Measurements from ENCODE around the gene LYZL2.
"Not testable (repeated sequence)": the region's sequence is repeated elsewhere in the genome, so short reads cannot be mapped to it uniquely, and the experiment has no call there.

The LYZL2 gene

GRCh38 chr10:30619966-30620365 lies 9.6 kb downstream of the LYZL2 start:
- no peak overlapping the region for H3K4ac ChIP-seq (ENCODE audit: low read length)
- H3K36me3 ChIP-seq (replicated peaks in 1 of 2; ENCODE audit: control insufficient read depth in 2 of 2, insufficient read depth in 2 of 2, low read length in 2 of 2): no peaks in the 10 kb centered on the region
- H2BK120ac ChIP-seq (ENCODE audit: low read depth, low read length): no peak overlapping the region
- no peaks in the 10 kb centered on the region for H3K27me3 ChIP-seq (ENCODE audit: control insufficient read depth in 3 of 3, insufficient read depth in 3 of 3, low read depth in 1 of 3, low read length in 3 of 3)
- no peak overlapping the region for H2AK5ac ChIP-seq (ENCODE audit: low read depth, low read length)
- H4K91ac ChIP-seq (ENCODE audit: low read depth, low read length, poor library complexity): no peak overlapping the region
- no peak overlapping the region for H3K4me3 ChIP-seq (ENCODE audit: low read length in 2 of 2)
- H2AFZ ChIP-seq (ENCODE audit: low read length): no peak overlapping the region
- DNase-seq (ENCODE audit: low spot score): no peak
- H2BK5ac ChIP-seq (ENCODE audit: low read length): no peak overlapping the region
- no peaks in the 10 kb centered on the region for H3K4me1 ChIP-seq (ENCODE audit: control insufficient read depth in 2 of 2, insufficient read depth in 1 of 2, low read depth in 1 of 2, low read length in 2 of 2)
- no peaks in the 10 kb centered on the region for H3K9me3 ChIP-seq (replicated peaks in 1 of 2; ENCODE audit: control insufficient read depth in 2 of 2, insufficient read depth in 1 of 2, low read depth in 1 of 2, low read length in 2 of 2)
- WGBS, 2 donors (ENCODE audit: extremely low coverage in 2 of 2, insufficient read length in 2 of 2, insufficient replicate concordance in 1 of 2): no CpG with 5 or more reads among the region's 5 CpGs
- H4K8ac ChIP-seq (ENCODE audit: low read depth, low read length): no peak overlapping the region
- no peak overlapping the region for H3K4me2 ChIP-seq (ENCODE audit: insufficient read depth, low read length, poor library complexity, severe bottlenecking)
- no peak overlapping the region for H2BK15ac ChIP-seq (ENCODE audit: low read length)
- H3K9ac ChIP-seq (ENCODE audit: low read depth, low read length, poor library complexity): no peak overlapping the region
- no peak overlapping the region for H2BK12ac ChIP-seq (ENCODE audit: low read length)
- no peak overlapping the region for H3K18ac ChIP-seq (ENCODE audit: low read length)
- no peaks in the 10 kb centered on the region for H3K79me1 ChIP-seq (ENCODE audit: low read depth, low read length)
- no peak overlapping the region for H3K27ac ChIP-seq (replicated peaks; ENCODE audit: low read length)
- no peak overlapping the region for H3K14ac ChIP-seq (ENCODE audit: low read length)
- no peak overlapping the region for H3K23ac ChIP-seq (ENCODE audit: low read depth, low read length, poor library complexity)

- Histone ChIP-seq H3K4me1 (ENCODE audit: control insufficient read depth in 2 of 2, insufficient read depth in 1 of 2, low read depth in 1 of 2, low read length in 2 of 2) (no peaks in the 10 kb centered on the region), H4K8ac (ENCODE audit: low read depth, low read length) (no peak overlapping the region), H3K79me1 (ENCODE audit: low read depth, low read length) (no peaks in the 10 kb centered on the region), H3K23ac (ENCODE audit: low read depth, low read length, poor library complexity) (no peak overlapping the region), H3K27me3 (ENCODE audit: control insufficient read depth in 3 of 3, insufficient read depth in 3 of 3, low read depth in 1 of 3, low read length in 3 of 3) (no peaks in the 10 kb centered on the region), H3K4me2 (ENCODE audit: insufficient read depth, low read length, poor library complexity, severe bottlenecking) (no peak overlapping the region), H3K9ac (ENCODE audit: low read depth, low read length, poor library complexity) (no peak overlapping the region), H3K4ac (ENCODE audit: low read length) (no peak overlapping the region), H3K27ac (replicated peaks; ENCODE audit: low read length) (no peak overlapping the region), H3K18ac (ENCODE audit: low read length) (no peak overlapping the region), H2BK120ac (ENCODE audit: low read depth, low read length) (no peak overlapping the region), H2AFZ (ENCODE audit: low read length) (no peak overlapping the region), H3K14ac (ENCODE audit: low read length) (no peak overlapping the region), H2BK12ac (ENCODE audit: low read length) (no peak overlapping the region), H2BK15ac (ENCODE audit: low read length) (no peak overlapping the region), H3K4me3 (ENCODE audit: low read length in 2 of 2) (no peak overlapping the region), H3K9me3 (replicated peaks in 1 of 2; ENCODE audit: control insufficient read depth in 2 of 2, insufficient read depth in 1 of 2, low read depth in 1 of 2, low read length in 2 of 2) (no peaks in the 10 kb centered on the region), H3K36me3 (replicated peaks in 1 of 2; ENCODE audit: control insufficient read depth in 2 of 2, insufficient read depth in 2 of 2, low read length in 2 of 2) (no peaks in the 10 kb centered on the region), H4K91ac (ENCODE audit: low read depth, low read length, poor library complexity) (no peak overlapping the region), H2AK5ac (ENCODE audit: low read depth, low read length) (no peak overlapping the region), H2BK5ac (ENCODE audit: low read length) (no peak overlapping the region)
- no peak for DNase-seq (ENCODE audit: low spot score)
- whole genome bisulfite sequencing, 2 donors (ENCODE audit: extremely low coverage in 2 of 2, insufficient read length in 2 of 2, insufficient replicate concordance in 1 of 2): no CpG with 5 or more reads among the region's 7 CpGs
These were observed 12.5 kb downstream of the LYZL2 start for GRCh38 chr10:30617070-30617469.

DNA sequence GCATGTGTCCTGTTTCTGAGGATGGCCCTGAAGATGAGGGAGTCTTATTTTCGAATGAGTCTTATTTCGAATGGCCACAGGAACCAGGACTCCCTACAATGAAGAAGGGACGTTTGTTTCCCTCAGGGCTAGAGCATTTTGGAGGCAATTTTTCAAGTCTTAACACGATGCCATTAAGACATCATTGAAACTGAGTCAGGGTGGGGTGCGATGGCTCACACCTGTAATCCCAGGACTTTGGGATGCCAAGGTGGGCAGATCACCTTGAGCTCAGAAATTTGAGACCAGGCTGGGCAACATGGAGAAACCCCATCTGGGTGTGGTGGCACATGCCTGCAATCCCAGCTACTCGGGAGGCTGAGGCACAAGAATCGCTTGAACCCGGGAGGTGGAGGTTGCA lies 18.5 kb downstream of the LYZL2 start:
- not testable (repeated sequence) for H4K91ac ChIP-seq (ENCODE audit: low read depth, low read length, poor library complexity); H2BK120ac ChIP-seq (ENCODE audit: low read depth, low read length); H3K27ac ChIP-seq (replicated peaks; ENCODE audit: low read length); H3K23ac ChIP-seq (ENCODE audit: low read depth, low read length, poor library complexity); H3K9ac ChIP-seq (ENCODE audit: low read depth, low read length, poor library complexity); H3K4me3 ChIP-seq (ENCODE audit: low read length in 2 of 2); DNase-seq (ENCODE audit: low spot score); H2BK12ac ChIP-seq (ENCODE audit: low read length); H3K14ac ChIP-seq (ENCODE audit: low read length); H2BK5ac ChIP-seq (ENCODE audit: low read length); H3K4me2 ChIP-seq (ENCODE audit: insufficient read depth, low read length, poor library complexity, severe bottlenecking); H3K4me1 ChIP-seq (ENCODE audit: control insufficient read depth in 2 of 2, insufficient read depth in 1 of 2, low read depth in 1 of 2, low read length in 2 of 2); H2AFZ ChIP-seq (ENCODE audit: low read length); H3K18ac ChIP-seq (ENCODE audit: low read length); H3K27me3 ChIP-seq (ENCODE audit: control insufficient read depth in 3 of 3, insufficient read depth in 3 of 3, low read depth in 1 of 3, low read length in 3 of 3); H3K9me3 ChIP-seq (replicated peaks in 1 of 2; ENCODE audit: control insufficient read depth in 2 of 2, insufficient read depth in 1 of 2, low read depth in 1 of 2, low read length in 2 of 2); H3K4ac ChIP-seq (ENCODE audit: low read length); H2AK5ac ChIP-seq (ENCODE audit: low read depth, low read length); H4K8ac ChIP-seq (ENCODE audit: low read depth, low read length); H3K36me3 ChIP-seq (replicated peaks in 1 of 2; ENCODE audit: control insufficient read depth in 2 of 2, insufficient read depth in 2 of 2, low read length in 2 of 2); H2BK15ac ChIP-seq (ENCODE audit: low read length); H3K79me1 ChIP-seq (ENCODE audit: low read depth, low read length)
- WGBS, 2 donors (ENCODE audit: extremely low coverage in 2 of 2, insufficient read length in 2 of 2, insufficient replicate concordance in 1 of 2): no CpG with 5 or more reads among the region's 8 CpGs

DNA sequence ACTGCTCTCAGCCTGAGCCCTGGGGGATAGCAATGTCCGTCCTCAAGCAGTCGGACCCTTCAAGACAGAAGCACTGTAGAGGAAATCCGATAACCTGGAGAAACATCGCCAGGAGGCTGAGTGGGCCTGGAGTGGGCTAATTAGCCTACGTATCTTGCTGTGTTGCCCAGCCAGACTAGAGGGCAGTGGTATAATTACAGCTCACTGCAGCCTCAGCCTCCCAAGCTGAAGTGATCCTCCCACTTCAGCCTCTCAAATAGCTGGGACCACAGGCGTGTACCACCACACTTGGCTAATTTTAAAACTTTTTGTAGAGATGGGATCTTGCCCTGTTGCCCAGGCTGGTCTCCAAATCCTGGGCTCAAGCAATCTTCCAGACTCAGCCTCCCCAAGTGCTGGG lies 21.7 kb downstream of the LYZL2 start:
- Histone ChIP-seq H3K4ac (ENCODE audit: low read length) (no peak overlapping the region), H3K27ac (replicated peaks; ENCODE audit: low read length) (no peak overlapping the region), H3K36me3 (replicated peaks in 1 of 2; ENCODE audit: control insufficient read depth in 2 of 2, insufficient read depth in 2 of 2, low read length in 2 of 2) (no peaks in the 10 kb centered on the region), H3K14ac (ENCODE audit: low read length) (no peak overlapping the region), H2BK12ac (ENCODE audit: low read length) (no peak overlapping the region), H2BK120ac (ENCODE audit: low read depth, low read length) (no peak overlapping the region), H4K91ac (ENCODE audit: low read depth, low read length, poor library complexity) (no peak overlapping the region), H3K4me3 (ENCODE audit: low read length in 2 of 2) (no peak overlapping the region), H3K23ac (ENCODE audit: low read depth, low read length, poor library complexity) (no peak overlapping the region), H2AFZ (ENCODE audit: low read length) (no peak overlapping the region), H3K9ac (ENCODE audit: low read depth, low read length, poor library complexity) (no peak overlapping the region), H3K4me2 (ENCODE audit: insufficient read depth, low read length, poor library complexity, severe bottlenecking) (no peak overlapping the region), H2BK15ac (ENCODE audit: low read length) (no peak overlapping the region), H3K4me1 (ENCODE audit: control insufficient read depth in 2 of 2, insufficient read depth in 1 of 2, low read depth in 1 of 2, low read length in 2 of 2) (peaks cover 2 to 4% of the 10 kb centered on the region in 2 donors), H4K8ac (ENCODE audit: low read depth, low read length) (no peak overlapping the region), H3K27me3 (ENCODE audit: control insufficient read depth in 3 of 3, insufficient read depth in 3 of 3, low read depth in 1 of 3, low read length in 3 of 3) (no peaks in the 10 kb centered on the region), H3K79me1 (ENCODE audit: low read depth, low read length) (no peaks in the 10 kb centered on the region), H2AK5ac (ENCODE audit: low read depth, low read length) (no peak overlapping the region), H2BK5ac (ENCODE audit: low read length) (no peak overlapping the region), H3K18ac (ENCODE audit: low read length) (peak overlapping the region; percentile 36), H3K9me3 (replicated peaks in 1 of 2; ENCODE audit: control insufficient read depth in 2 of 2, insufficient read depth in 1 of 2, low read depth in 1 of 2, low read length in 2 of 2) (peaks cover 2 to 5% of the 10 kb centered on the region in 2 donors)
- DNase-seq (ENCODE audit: low spot score): no peak
- no CpG with 5 or more reads among the region's 6 CpGs for WGBS, 2 donors (ENCODE audit: extremely low coverage in 2 of 2, insufficient read length in 2 of 2, insufficient replicate concordance in 1 of 2)
